ENCODE results near the gene HUS1B.

Gene HUS1B

DNA sequence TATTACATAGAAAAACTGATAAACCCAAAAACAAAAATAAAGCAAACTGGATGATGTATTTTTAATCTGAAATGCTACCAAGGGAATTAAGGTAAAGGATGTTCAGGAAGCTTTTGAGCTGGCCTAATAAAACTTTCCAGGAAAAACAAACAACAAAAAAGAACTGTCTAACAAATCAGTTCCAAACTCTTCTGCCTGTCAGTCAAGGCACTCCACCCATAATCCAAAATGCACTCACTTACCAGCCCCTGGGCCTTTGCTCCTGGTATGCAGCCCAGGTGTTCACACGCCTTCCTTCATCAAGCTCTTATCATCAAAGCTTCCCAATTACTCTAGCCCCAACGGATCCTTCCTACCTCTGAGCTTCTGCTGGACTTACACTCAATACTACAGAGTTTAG, 32.3 kb upstream of the HUS1B start:
- peaks cover 2% of the 10 kb centered on the region for H3K27me3 Mint-ChIP-seq
- no peak overlapping the region for H3K4me3 Mint-ChIP-seq
- intact Hi-C loops (cut with micrococcal nuclease): no loop called here
- H3K36me3 Mint-ChIP-seq (ENCODE audit: low read depth): peaks cover 22% of the 10 kb centered on the region
- no peaks in the 10 kb centered on the region for H3K9me3 Mint-ChIP-seq
- H3K27ac Mint-ChIP-seq: no peak overlapping the region
- H3K4me1 Mint-ChIP-seq (ENCODE audit: low read depth): peaks cover 49% of the 10 kb centered on the region

DNA sequence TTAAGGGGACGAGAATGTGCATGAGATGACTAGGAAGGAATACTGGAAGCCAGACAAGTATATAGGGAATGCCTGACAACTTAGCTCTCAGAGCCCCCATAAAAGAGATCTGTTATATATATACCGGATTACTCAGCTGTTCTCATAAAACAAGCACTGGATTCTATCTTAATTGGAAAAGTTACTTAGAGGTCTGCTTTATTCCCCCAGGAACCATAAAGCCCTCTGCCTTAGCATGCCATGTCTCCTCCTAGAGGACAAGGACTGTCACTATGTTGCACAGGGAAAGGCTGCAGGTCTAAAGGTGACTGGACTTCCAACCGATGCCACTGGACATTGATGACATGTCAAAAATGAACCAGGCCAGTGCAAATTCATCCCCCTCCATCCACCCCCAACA, 29.6 kb upstream of the HUS1B start:
- Mint-ChIP-seq H3K9me3 (no peaks in the 10 kb centered on the region), H3K36me3 (ENCODE audit: low read depth) (peaks cover 16% of the 10 kb centered on the region), H3K4me1 (ENCODE audit: low read depth) (peaks cover 51% of the 10 kb centered on the region), H3K27ac (no peak overlapping the region), H3K27me3 (no peaks in the 10 kb centered on the region), H3K4me3 (no peak overlapping the region)
- intact Hi-C loops (cut with micrococcal nuclease): no loop called here

DNA sequence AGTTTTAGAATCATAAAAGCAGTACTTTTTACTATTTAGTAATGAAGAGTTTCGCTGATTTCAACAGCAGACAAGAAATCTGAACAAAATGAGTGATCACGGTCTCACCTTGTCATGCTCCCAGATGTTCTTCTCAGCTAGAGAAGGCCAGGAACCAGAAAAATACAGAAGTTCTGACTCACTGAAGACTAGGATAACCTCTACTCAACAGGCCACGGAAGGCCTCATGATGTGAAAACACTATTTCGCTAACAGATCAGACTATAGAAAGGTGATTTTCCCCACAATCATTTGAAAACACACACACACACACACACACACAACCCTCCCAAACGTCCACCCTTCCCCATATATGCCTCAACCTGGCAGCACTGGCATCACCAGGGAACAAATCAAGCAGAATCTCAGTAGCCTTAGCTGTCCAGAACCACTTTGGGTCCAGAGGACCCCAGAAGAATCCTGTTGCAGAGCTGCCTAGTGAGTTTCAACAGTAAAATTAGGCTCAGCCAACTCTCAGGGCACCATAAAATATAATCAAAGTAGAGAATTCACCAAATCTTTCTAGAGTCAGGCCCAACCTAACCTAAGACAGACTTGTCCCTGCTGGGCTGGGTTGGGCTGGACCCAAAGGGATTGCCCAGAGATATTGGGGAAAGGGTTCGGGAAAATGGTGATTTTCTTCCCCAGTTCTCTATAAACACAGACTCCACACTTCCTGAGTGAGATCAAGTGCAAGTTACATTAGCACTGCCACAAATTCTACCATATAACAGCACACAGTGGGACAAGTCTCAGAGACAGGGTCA, 28.1 kb upstream of the HUS1B start:
- H3K27me3 Mint-ChIP-seq: no peaks in the 10 kb centered on the region
- H3K4me1 Mint-ChIP-seq (ENCODE audit: low read depth): peaks cover 38% of the 10 kb centered on the region
- no peak overlapping the region for H3K4me3 Mint-ChIP-seq
- H3K27ac Mint-ChIP-seq: peak overlapping the region; percentile 6
- intact Hi-C loops (cut with micrococcal nuclease): no loop called here
- peaks cover 14% of the 10 kb centered on the region for H3K36me3 Mint-ChIP-seq (ENCODE audit: low read depth)
- H3K9me3 Mint-ChIP-seq: no peaks in the 10 kb centered on the region

DNA sequence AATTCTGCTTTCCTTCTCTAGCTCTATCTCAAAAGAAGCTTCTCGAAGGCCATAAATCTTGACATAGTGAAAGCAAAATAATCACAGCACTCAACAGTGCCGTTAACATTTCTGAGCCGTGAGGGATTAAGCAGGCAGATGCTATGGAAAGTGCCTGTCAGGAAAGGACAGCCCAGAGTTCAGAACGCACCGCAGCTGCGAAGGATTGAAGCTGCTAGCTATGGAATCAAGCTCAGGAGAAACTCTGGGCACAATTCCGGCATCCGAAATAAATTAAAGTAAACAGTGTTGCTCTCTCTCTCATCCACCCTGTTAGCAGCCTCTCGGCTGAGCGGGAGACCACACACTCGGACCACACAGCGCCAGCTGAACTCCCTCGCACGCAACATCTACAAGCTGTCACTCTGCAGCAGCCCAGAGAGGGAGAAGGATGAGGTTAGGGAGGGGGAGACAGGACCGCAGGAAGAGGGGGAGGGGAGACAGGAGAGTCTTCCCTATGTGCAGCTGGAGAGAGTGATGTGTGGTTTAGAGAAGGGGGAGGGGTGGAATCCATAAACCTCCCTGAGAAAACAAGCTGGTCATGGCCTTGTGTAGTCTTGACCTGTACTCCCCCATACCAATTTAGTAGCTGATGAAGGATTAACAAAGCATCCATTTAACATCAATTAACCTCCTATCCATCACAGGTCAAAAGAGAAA, 27.0 kb upstream of the HUS1B start:
- Mint-ChIP-seq H3K27ac (no peak overlapping the region), H3K9me3 (no peaks in the 10 kb centered on the region)
- intact Hi-C loops (cut with micrococcal nuclease): no loop called here

DNA sequence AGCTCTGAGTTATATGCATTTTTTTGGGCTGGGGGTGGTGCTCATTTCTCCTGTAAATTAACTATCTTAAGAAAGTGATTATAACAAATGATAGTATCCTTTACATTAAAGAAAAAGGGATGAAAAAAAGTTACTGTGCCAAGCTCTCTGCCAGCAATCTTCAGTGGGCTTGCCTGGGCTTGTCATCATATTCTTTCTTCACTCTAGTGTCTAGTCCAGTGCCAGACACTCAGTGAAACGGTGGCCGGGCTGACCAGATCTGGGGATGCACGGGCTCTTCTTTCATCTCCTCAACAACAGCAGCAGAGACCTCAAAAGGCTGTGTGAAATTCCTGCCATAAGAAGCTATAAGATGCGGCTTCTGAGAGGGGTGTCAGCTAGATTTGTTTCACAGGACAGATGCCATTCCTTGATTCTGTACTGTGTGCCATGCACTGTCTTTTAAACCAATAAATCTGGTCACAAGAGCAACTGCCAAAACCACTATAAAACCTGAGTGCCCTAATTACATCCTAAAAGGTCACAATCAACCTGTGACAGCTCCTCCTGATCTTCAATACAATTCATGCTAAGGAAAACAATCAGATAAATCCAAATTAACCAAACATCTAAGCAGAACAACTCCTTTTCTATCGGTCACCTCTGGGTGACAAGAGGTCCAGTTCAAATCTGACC, 23.9 kb upstream of the HUS1B start:
- H3K4me3 Mint-ChIP-seq: no peak overlapping the region
- H3K9me3 Mint-ChIP-seq: no peaks in the 10 kb centered on the region
- H3K36me3 Mint-ChIP-seq (ENCODE audit: low read depth): peaks cover 17% of the 10 kb centered on the region
- H3K27me3 Mint-ChIP-seq: no peaks in the 10 kb centered on the region
- H3K4me1 Mint-ChIP-seq (ENCODE audit: low read depth): peaks cover 41% of the 10 kb centered on the region
- intact Hi-C loops (cut with micrococcal nuclease): no loop called here
- H3K27ac Mint-ChIP-seq: no peak overlapping the region

More for the DNA sequence above, 27.0 kb upstream of the HUS1B start:
- H3K4me1 Mint-ChIP-seq (ENCODE audit: low read depth): peaks cover 41% of the 10 kb centered on the region
- H3K27me3 Mint-ChIP-seq: no peaks in the 10 kb centered on the region
- no peak overlapping the region for H3K4me3 Mint-ChIP-seq
- H3K36me3 Mint-ChIP-seq (ENCODE audit: low read depth): peaks cover 10% of the 10 kb centered on the region

DNA sequence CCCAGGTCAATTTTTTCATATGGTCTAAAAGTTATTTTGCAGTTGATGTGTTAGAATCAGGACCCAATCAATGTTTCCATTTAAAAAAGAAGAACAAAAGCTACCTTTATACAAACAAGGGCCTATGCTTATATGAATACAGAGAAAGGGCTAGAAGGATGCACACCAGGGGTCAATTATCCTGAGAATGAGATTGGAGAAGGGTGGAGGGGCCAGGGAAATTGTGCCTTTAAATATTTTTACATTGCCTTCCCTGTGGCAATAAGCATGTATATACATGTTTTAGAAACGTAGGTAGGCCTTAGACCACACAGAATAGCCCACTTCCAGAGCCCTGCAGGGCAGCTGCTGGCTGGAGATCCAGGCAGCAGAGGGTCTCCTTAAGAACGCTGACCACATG, 23.4 kb upstream of the HUS1B start:
- intact Hi-C loops (cut with micrococcal nuclease): no loop called here
- H3K9me3 Mint-ChIP-seq: no peaks in the 10 kb centered on the region
- no peak overlapping the region for H3K27ac Mint-ChIP-seq
- H3K36me3 Mint-ChIP-seq (ENCODE audit: low read depth): peaks cover 11% of the 10 kb centered on the region
- no peaks in the 10 kb centered on the region for H3K27me3 Mint-ChIP-seq
- H3K4me1 Mint-ChIP-seq (ENCODE audit: low read depth): peaks cover 37% of the 10 kb centered on the region
- no peak overlapping the region for H3K4me3 Mint-ChIP-seq

DNA sequence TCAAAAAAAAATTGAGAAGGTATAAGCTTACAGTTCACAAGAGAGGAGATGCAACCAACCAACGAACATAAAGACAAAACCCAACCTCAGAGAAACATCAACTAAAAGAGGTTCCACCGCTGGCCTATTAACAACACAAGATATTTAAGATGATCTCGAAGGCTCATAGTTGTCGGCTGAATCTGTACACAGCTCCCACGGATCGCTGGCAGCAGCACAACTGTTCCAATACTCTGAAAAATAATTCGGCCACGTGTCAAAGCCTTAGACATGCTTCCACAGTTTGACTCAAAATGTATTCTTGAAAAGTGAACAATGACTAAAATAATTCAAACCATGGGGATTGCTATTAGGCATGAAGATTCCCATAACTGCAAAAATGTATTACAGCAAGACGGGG, 22.4 kb upstream of the HUS1B start:
- H3K9me3 Mint-ChIP-seq: no peaks in the 10 kb centered on the region
- intact Hi-C loops (cut with micrococcal nuclease): no loop called here
- no peak overlapping the region for H3K4me3 Mint-ChIP-seq
- H3K27ac Mint-ChIP-seq: no peak overlapping the region
- peaks cover 31% of the 10 kb centered on the region for H3K4me1 Mint-ChIP-seq (ENCODE audit: low read depth)
- no peaks in the 10 kb centered on the region for H3K27me3 Mint-ChIP-seq
- peaks cover 7% of the 10 kb centered on the region for H3K36me3 Mint-ChIP-seq (ENCODE audit: low read depth)

DNA sequence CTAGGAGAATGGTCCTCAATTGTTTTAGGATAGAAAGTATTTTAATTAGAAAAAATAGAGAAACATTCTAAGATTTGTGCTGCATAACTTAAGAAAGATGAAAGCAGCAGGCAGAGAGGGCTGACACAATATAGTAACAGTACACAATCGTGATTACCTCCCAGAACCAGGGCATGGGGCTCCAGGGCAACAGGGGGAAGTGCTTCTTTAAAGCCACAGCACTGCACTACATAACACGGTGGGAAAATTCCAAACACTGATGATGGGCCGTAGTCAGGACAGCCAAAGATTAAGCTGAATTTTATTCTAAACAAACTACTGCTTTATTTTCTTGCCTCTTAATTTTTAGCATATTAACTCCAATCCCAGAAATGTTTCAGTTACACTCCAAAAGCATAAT, 21.6 kb upstream of the HUS1B start:
- Mint-ChIP-seq H3K36me3 (ENCODE audit: low read depth) (peaks cover 7% of the 10 kb centered on the region), H3K4me1 (ENCODE audit: low read depth) (peaks cover 23% of the 10 kb centered on the region), H3K27me3 (no peaks in the 10 kb centered on the region), H3K27ac (no peak overlapping the region), H3K4me3 (no peak overlapping the region), H3K9me3 (no peaks in the 10 kb centered on the region)
- intact Hi-C loops (cut with micrococcal nuclease): no loop called here

DNA sequence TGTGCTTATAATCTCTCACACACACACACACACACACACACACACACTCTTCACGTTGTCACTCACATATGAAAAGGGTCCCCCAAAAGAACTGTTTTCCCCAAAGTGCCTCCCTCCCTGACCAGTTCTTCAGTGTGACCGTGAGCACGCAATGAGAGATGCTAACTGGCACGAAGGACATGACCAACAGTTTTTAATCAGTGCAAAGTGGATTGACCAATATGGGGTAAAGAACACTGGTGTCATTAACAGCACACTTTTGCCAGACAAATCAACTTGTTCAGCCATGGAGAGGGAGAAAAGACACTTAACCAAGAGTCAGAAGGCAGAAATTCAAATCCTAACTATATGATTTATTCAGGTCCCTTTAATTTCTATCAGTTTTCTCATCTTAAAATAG, 21.0 kb upstream of the HUS1B start:
- H3K9me3 Mint-ChIP-seq: no peaks in the 10 kb centered on the region
- no peaks in the 10 kb centered on the region for H3K27me3 Mint-ChIP-seq
- H3K4me3 Mint-ChIP-seq: no peak overlapping the region
- H3K36me3 Mint-ChIP-seq (ENCODE audit: low read depth): peaks cover 7% of the 10 kb centered on the region
- peaks cover 20% of the 10 kb centered on the region for H3K4me1 Mint-ChIP-seq (ENCODE audit: low read depth)
- no peak overlapping the region for H3K27ac Mint-ChIP-seq
- intact Hi-C loops (cut with micrococcal nuclease): no loop called here

DNA sequence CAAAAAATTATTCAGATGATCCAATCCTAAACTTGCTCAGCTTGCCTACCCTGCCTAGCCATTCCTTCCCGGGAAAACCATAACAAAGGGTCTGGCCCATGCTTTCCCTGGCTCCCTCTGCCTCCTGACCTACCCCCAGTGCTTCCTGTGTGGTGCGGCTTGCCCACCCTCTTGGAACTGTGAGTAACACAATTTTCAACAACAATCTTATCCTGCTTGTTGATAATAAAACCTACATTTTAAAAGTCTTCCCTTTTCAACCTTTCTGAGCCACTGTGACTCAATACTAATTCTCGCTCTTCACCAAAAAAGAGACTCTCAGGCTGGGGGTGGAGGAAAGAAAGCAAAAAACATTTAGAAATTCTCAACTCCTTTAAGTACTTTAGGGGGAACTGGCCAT, 18.1 kb upstream of the HUS1B start:
- H3K4me3 Mint-ChIP-seq: no peak overlapping the region
- H3K27me3 Mint-ChIP-seq: no peaks in the 10 kb centered on the region
- H3K36me3 Mint-ChIP-seq (ENCODE audit: low read depth): peaks cover 7% of the 10 kb centered on the region
- intact Hi-C loops (cut with micrococcal nuclease): no loop called here
- no peaks in the 10 kb centered on the region for H3K9me3 Mint-ChIP-seq
- H3K4me1 Mint-ChIP-seq (ENCODE audit: low read depth): peaks cover 13% of the 10 kb centered on the region
- no peak overlapping the region for H3K27ac Mint-ChIP-seq

DNA sequence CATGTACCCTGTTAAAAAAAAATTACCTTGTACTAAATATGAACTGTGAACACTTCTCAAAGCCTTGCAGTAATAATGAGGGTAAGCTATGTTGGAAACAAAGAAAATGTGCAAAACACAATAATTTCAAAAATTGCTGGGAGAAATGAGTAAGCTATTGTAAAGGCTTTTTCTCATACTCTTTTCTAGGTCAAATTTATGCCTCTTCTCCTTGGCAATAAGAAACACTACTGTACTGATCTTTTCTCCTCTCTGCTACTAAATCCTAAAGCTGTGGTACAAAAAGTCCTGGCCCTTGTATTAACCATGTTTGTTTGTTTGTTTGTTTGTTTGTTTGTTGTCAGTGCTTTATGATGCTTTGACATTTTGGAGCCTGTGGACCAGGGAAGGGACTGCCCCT, 17.5 kb upstream of the HUS1B start:
- Mint-ChIP-seq H3K9me3 (no peaks in the 10 kb centered on the region), H3K27ac (no peak overlapping the region), H3K4me3 (no peak overlapping the region), H3K36me3 (ENCODE audit: low read depth) (peaks cover 8% of the 10 kb centered on the region), H3K27me3 (no peaks in the 10 kb centered on the region), H3K4me1 (ENCODE audit: low read depth) (peaks cover 14% of the 10 kb centered on the region)
- intact Hi-C loops (cut with micrococcal nuclease): no loop called here

DNA sequence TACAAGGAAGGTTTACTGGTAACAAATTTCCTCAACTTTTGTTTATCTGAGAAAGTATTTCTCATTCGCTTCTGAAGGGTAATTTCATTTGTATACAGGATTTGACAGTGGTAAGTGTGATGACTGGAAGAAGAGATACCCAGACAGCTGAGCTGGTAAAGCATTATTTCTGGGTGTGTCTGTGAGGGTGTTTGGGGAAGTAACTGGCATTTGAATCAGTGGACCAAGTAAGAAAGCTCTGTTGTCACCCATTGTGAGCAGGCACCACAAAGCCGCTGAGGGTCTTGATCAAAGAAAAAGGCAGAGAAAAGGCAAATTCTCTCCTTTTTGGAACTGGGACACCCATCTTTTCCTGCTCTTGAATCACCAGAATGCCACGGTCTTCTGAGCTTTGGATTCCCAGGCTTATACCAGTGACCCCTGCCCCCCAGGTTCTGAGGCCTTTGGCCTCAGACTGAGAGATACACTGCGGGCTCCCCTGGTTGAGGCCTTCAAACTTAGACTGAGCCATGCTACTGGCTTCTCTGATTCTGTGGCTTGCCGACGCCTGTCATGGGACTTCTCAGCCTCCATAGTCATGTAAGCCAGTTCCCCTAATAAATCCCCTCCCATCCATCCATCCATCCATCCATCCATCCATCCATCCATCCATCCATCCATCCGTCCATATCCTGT, 10.5 kb upstream of the HUS1B start:
- intact Hi-C loops (cut with micrococcal nuclease): no loop called here
- H3K4me1 Mint-ChIP-seq (ENCODE audit: low read depth): peaks cover 35% of the 10 kb centered on the region

DNA sequence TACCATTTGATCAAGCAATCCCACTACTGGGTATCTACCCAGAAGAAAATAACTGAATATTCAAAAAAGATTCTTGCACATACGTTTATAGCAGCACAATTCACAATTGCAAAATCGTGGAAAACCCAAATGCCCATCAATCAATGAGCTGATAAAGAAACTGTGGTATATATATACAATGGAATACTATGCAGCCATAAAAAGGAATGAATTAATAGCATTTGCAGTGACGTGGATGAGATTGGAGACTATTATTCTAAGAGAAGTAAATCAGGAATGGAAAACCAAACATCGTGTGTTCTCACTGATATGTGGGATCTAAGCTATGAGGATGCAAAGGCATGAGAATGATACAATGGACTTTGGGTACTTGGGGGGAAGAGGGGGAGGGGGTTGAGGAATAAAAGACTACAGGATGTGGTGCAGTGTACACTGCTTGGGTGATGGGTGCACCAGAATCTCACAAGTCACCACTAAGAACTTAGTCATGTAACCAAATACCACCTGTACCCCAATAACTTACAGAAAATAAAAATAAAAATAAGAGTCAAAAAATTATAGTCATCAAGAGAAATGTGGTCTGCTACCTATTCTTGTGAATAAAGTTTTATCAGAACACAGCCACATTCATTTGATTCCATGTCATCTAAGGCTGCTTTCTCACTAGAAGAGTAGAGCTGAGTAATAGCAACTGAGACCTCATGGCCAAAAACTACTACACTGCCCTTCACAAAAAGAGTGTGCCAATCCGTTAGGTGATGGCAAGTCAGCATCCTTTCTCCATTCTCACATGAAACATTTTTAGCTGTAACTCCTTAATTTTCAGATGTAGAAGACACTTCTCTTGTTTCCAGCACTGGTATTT, 8.7 kb upstream of the HUS1B start:
- intact Hi-C loops (cut with micrococcal nuclease): no loop called here
- Mint-ChIP-seq H3K4me1 (ENCODE audit: low read depth) (peaks cover 40% of the 10 kb centered on the region), H3K9me3 (peaks cover 13% of the 10 kb centered on the region), H3K4me3 (no peak overlapping the region), H3K36me3 (ENCODE audit: low read depth) (peaks cover 9% of the 10 kb centered on the region), H3K27me3 (no peaks in the 10 kb centered on the region), H3K27ac (no peak overlapping the region)

More for the DNA sequence above, 10.5 kb upstream of the HUS1B start:
- H3K27me3 Mint-ChIP-seq: no peaks in the 10 kb centered on the region
- no peak overlapping the region for H3K4me3 Mint-ChIP-seq
- peaks cover 9% of the 10 kb centered on the region for H3K36me3 Mint-ChIP-seq (ENCODE audit: low read depth)
- H3K9me3 Mint-ChIP-seq: peaks cover 13% of the 10 kb centered on the region
- H3K27ac Mint-ChIP-seq: no peak overlapping the region
